Activated CD8-positive, alpha-beta memory T cell treated with anti-CD3 and anti-CD28 coated beads for 1 hour (primary cell): Measurements from ENCODE around the gene IGLL5.
"Not testable (repeated sequence)": the region's sequence is repeated elsewhere in the genome, so short reads cannot be mapped to it uniquely, and the experiment has no call there.

Experiments
- DNase-seq, 2 donors: peaks; one replicate each; pipeline ENCODE4 v3.0.0-alpha.2; 2020; ENCODE audit warnings: low read depth in 1 of 2; ENCODE audit errors: extremely low read depth in 1 of 2

The IGLL5 gene

DNA sequence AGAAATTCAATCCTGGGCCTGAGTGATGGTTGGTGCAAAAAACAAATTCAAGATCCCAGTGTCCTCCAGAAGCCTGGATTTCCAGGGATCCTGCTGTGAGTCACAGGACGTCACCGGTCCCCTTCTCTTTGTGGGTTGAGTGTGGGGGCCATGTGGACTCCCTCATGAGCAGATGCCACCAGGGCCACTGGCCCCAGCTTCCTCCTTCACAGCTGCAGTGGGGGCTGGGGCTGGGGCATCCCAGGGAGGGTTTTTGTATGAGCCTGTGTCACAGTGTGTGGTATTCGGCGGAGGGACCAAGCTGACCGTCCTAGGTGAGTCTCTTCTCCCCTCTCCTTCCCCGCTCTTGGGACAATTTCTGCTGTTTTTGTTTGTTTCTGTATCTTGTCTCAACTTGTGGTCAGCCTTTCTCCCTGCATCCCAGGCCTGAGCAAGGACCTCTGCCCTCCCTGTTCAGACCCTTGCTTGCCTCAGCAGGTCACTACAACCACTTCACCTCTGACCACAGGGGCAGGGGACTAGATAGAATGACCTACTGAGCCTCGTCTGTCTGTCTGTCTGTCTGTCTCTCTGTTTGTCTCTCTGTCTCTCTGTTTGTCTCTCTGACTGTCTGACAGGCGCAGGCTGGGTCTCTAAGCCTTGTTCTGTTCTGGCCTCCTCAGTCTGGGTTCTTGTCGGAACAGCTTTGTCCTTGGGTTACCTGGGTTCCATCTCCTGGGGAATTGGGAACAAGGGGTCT, 11.9 kb downstream of the IGLL5 start:
- not testable (repeated sequence) for DNase-seq

DNA sequence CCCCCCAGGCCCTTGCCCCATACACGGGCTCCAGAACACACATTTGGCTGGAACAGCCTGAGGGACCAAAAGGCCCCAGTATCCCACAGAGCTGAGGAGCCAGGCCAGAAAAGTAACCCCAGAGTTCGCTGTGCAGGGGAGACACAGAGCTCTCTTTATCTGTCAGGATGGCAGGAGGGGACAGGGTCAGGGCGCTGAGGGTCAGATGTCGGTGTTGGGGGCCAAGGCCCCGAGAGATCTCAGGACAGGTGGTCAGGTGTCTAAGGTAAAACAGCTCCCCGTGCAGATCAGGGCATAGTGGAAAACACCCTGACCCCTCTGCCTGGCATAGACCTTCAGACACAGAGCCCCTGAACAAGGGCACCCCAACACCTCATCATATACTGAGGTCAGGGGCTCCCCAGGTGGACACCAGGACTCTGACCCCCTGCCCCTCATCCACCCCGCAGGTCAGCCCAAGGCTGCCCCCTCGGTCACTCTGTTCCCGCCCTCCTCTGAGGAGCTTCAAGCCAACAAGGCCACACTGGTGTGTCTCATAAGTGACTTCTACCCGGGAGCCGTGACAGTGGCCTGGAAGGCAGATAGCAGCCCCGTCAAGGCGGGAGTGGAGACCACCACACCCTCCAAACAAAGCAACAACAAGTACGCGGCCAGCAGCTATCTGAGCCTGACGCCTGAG, 13.1 kb downstream of the IGLL5 start:
- not testable (repeated sequence) for DNase-seq

DNA sequence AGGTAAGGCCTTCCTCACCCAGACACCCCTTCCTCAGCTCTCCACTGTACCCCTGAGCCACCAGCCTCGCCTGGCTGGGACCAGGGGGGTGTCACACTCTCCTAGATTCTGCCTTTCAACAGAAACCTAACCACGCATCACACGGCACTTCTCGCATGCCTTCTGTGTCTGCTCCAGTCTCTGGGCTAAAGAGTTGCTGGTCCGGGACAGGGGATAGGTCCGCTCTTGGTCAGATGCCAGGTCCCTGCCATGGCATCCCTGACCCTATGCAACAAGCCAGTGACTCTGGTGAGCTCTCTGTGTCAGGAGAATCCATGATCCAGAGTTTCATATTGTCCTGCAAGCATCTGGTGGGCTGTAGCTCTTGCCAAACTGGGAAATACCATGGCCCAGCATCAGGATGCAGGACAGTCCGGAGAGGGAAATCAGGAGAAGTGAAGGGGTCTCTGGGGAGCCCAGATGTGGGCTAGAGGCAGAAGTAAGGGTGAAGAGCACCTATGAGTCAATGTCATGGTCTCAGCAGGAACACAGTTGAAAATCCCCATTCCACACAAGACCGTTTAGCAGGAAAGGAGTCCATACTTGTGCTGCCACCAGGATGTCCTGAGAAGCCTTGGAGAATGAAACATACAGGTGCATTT, 14.1 kb downstream of the IGLL5 start:
- no peak for DNase-seq

DNA sequence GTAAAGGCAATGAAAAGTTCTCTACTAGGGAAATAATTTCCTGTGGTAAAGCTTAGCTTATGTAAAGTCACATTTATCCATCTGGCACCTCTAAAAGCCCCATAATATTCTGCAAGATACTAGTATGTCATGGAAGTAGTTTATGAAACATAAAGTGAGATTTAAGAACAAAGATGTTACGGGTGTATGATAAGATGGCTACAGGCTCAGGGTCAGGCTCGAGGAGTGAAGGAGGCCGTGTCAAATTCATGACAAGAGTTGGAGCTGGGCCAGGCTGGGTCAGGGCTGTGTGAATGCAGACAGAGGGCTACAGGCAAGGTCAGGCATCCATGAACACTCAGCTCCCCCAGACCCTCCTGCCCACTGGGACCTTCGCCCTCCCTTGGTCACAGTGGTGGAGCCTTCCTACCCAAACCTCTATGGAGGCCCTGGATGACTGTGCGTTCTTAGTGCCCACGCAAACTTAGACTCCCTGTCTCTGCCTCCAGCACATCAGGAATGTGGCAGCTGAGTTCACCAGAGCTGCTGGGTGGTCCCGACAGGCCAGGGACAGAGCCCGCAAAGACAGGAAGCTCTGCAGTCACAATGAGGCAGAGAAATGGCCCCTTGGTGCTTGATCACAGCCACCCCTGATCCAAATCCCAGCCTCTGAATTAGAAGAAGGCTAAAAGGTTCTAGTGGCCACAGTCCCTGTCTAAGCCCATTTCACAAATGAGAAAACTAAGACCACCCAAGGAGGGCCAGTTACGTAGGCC, 14.8 kb downstream of the IGLL5 start:
- DNase-seq = no peak

DNA sequence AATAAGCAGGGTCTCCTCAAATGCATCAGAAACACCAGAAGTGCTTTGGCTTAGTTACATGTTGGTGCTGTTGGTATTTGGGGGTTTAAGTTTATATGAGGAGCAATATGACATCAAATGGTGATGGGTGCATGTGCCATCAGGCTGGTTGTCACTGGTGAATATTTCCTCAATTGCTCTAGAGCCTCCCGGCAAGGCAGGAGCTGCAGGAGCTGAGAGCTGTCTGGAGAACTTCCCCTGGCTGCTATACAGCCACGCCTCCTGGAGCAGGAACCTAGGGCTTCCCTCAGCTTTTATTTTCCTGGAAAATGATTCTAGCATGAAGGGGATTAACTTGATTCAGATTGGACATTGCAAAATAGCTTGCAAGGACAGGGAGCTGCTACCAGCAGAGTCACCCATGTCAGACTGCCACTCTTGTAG, 15.8 kb downstream of the IGLL5 start:
- DNase-seq = no peak

DNA sequence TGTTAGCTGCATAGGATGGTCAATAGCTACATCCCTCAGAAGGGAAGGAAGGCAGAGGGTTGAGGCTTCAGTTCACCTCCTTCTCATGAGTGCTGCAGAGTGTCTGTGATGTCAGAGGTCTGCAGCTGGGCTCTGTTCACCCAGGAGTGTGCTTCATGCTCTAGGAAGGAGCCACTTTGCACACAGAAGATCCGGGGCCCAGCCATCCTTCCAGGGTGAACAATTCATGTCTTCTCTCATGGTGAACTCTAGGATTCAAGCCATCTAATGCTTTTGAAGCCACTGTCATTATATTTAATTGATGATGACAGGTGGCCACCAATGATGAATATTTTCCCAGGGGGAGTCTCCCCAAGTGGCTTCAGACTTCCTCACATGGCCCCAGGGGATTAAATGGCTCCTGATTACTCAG, 16.2 kb downstream of the IGLL5 start:
- DNase-seq = not testable (repeated sequence)

DNA sequence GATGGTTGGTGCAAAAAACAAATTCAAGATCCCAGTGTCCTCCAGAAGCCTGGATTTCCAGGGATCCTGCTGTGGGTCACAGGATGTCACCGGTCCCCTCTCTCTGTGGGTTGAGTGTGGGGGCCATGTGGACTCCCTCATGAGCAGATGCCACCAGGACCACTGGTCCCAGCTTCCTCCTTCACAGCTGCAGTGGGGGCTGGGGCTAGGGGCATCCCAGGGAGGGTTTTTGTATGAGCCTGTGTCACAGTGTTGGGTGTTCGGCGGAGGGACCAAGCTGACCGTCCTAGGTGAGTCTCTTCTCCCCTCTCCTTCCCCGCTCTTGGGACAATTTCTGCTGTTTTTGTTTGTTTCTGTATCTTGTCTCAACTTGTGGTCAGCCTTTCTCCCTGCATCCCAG, 17.1 kb downstream of the IGLL5 start:
- not testable (repeated sequence) for DNase-seq

DNA sequence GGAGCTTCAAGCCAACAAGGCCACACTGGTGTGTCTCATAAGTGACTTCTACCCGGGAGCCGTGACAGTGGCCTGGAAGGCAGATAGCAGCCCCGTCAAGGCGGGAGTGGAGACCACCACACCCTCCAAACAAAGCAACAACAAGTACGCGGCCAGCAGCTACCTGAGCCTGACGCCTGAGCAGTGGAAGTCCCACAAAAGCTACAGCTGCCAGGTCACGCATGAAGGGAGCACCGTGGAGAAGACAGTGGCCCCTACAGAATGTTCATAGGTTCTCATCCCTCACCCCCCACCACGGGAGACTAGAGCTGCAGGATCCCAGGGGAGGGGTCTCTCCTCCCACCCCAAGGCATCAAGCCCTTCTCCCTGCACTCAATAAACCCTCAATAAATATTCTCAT, 18.8 kb downstream of the IGLL5 start:
- not testable (repeated sequence) for DNase-seq

DNA sequence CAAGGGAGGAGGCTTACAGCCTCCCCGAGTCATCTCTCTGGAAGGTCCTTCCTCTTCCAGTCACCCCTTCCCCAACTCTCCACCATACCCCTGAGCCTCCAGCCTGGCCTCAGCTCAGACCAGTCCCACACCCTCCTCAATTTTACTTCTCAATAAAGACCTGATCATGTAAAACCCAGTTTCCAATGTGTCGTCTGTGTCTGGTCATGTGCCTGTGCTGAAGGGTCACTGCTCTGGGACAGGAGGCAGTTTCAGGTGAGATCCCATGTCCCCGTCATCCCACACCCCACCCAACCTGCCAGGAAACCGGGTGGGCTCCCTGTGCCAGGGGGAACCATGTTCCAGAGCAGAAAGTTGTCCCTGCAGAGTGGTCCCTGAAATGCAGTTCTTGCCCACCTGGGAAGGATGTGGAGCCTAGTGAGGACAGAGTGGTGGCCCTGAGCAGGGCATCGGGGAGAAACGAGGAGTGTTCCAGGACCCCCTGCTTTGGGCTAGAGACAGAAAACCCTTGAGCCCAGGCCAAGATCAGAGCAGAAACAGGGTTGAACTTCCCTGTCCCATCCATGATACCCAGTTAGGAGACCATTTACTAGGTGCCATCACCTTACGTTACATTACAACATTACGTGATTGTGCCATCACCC, 19.4 kb downstream of the IGLL5 start:
- DNase-seq = no peak

DNA sequence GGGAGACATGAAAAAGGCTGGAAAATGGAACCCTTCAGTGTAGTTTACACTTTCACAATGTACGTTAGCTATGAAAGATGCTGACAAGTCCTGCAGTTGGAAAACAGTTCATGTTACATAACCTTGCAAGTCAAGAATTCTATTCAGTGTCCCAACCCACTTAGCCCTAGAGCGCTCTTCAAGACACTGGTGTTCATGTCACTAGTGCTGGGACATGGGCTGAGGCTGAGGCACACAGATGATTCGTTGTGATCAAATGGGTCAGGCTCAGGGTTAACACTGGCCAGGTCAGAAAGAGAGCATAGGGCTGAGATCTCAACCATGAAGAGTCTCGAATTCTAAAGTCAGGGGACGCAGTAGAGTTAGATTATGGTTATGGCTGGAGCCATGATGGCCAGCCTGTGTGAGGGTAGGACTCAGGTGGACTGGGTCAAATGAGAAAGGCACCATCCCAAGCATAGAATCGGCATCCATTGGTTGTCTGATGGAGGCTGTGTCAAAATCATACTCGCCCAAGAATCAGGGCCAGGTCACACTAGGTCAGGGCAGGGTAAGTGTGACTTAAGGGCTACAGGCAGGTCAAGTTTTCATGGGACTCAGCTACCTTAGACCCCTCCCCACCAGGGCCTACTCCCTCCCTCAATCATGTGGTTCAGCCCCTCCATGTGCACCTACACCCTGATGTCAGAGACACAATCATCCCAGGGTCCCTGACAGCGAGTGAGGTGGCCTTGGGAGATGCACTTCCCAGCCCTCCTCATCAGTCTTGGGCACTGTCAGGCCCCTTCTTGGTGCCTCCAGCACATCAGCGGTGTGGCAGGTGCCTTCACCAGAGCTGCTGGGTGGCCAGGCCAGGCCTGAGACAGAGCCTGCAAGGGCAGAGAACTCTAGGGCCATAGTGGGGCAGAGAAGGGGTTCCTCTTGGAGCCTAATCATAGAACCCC, 20.2 kb downstream of the IGLL5 start:
- no peak for DNase-seq

DNA sequence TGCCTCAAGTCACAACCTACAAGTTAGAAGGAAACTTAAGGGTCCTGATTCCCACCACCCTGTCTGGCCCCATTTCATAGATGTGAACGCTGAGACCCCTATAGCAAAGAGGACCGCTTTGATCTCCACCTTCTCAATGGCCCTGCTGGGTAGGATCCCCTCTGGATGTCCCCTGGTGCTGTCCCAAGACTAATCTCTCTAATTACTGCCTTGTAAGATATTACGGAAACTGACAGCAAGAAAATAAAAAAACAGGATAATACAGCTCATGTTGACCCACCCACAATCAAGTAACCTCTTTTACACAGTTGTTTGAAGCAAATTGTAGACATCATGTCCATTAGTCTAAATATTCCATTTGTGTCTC, 20.9 kb downstream of the IGLL5 start:
- no peak for DNase-seq

DNA sequence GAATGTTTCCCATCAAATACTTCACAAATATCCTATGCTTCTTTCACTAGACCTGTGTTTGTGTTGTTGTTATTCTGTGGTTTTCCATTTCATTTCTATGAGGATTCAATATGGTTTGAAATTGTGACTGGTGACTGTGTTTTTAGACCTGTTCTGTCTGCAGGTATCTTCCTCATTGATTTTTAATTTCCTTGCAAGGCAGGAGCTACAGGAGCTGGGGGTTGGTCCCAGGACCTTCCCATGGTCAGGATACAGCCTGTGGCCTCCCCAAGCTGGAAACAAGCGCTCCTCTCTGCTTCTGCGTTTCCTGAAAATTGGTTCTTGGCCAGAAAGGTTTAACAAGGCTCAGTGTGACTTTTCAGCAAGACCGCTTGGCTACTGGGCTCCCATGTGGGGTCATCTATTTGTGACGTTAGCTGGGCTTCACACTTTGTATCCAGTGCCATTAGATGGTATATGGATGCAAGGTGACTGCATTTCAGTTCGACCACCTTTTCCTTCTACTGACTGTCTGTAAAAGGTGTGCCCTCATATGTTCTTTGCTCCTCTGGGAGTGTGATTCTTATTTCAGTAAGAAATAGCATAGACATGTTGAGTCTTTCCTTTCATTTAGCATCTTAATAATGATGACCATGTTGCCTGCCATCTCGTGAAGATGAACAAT, 21.5 kb downstream of the IGLL5 start:
- no peak for DNase-seq

DNA sequence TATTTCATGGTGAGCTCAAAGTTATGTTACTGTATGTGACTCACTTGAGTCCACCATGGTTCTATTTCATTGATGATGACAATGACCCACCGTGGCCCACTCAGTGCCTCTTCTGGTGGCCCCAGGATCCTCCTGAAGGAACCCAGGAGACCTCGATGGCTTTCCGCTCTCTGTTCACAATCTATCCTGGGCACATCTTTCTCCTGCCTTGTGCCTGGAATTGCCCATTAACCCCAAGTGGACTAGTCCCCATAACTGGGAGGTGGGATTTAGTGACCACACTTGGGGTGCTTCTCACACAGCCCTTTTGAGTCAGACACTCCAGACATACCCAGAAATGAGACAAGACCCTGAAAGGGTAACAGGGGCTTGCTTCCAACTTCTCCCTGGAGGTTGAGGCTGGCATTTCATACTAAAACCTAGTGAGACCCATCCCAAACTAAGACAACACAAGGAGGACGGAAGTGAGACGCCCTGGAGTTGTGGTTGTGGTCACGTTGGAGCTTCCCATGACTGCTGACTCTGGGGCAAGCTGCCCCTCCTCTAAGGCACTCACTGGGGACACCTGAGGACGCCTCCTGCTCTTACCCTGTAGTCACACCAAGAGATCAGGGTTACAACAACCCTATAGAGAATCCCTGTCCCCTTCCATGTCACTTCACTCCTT, 22.1 kb downstream of the IGLL5 start:
- DNase-seq = no peak

DNA sequence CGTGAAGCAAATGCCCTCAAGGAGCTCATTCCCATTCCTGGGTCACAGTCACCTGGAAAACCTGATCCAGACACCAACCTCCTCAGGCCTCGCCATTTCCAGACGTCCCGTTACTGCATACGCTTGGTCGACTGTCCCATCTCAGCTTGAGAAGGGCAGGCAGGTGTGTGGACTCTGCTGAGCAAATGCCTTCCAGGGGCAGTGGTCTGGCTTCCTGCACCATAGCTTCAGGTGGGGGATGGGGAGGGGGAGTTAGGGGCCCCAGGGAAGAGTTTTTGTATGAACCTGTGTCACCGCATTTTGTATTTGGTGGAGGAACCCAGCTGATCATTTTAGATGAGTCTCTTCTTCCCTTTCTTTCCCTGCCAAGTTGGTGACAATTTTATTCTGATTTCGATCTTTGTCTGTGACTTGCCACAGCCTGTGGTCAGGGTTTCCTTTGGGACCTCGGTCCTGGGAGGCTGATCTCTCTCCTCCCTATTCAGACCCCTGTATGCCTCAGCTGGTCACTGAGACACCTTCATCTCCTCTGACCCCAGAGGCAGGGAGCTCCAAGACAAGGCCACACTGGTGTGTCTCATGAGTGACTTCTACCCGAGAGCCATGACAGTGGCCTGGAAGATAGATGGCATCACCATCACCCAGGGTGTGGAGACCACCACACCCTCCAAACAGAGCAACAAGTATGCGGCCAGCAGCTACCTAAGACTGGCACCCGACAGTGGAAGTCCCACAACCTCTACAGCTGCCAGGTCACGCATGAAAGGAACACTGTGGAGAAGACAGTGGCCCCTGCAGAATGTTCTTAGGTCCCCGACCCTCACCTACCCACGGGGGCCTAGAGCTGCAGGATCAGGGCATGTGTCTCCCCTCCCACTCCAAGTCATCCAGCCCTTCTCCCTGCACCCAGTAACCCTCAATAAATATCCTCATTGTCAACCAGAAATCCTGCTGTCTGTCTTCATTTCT, 22.9 kb downstream of the IGLL5 start:
- no peak for DNase-seq

DNA sequence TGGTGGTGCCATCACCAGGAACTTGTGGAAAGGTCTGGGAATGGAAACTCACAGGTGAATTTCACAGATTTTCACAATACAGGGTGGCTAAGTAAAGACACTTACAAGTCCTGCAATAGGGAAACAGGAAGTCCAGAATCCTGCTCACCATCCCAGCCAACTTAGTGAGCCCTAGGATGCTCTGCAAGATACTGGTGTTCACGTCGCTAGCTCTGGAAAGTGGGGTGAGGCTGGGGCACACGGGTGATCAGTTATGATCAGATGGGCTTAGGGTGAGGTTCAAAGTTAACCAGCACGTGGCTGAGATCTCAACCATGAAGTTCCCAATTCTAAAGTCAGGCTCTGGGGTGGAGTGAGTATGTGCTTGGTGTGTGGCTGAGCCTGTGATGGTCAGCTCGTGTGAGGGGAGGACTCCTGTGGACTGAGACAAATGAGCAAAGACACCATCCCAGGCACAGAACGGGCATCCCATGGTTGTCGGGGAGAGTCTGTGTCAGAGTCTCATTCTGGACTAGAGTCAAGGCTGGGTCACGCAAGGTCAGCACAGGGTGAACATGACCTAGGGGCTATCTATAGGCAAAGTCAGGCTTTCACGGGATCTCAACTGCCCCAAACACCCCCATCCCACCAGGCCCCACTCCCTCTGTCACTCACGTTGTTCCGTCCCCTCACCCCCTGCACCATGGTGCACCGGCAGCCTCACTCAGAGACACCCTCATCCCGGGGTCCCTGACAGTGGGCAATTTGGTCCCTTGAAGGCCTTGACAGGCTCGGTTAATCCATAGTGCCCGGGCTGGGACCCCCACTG, 23.9 kb downstream of the IGLL5 start:
- DNase-seq = no peak

DNA sequence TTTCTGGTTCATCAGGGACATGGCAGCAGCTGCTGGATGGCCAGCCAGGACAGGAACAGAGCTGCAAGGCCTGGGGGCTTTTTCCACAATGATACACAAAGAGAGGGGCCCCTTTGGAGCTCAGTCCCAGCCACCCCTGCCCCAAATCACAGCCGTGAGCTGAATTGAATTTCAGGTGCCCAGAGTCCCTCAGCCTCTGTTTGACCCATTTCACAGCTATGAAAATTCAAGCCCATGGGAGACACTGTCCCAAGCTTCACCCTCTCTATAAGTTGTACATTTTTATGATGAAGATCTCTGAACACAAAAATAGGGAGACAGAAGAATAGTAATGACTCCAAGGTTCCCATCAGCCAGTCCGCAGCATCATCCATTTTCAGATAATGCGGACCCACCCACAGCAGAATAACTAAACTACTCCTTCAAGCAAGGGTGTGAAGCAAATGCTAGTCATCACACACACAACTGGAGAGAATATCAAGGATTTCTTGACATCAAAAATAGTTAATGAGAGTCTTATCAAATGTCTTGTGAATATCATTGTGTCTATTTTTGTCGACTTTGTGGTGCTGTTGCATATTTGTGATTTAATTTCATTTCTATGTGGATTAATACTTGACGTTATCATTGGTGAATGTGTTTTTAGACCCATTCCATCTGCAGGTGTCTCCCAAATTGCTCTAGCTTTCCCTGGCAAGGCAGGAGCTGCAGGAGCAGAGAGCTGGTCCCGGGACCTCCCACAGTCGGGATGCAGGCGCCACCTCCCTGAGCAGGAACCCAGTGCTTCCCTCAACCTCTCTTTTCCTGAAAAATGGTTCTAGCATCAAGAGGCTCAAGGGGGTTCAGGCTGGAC, 24.7 kb downstream of the IGLL5 start:
- DNase-seq = no peak
